Hepatic stellate cell (primary cell): ENCODE results near the gene DFFB.
"Not testable (repeated sequence)": the region's sequence is repeated elsewhere in the genome, so short reads cannot be mapped to it uniquely, and the experiment has no call there.

Experiments used
- DNase-seq: peaks from one replicate; pipeline ENCODE4 v3.0.0; 2011; ENCODE audit warnings: low spot score

The DFFB gene

DNA sequence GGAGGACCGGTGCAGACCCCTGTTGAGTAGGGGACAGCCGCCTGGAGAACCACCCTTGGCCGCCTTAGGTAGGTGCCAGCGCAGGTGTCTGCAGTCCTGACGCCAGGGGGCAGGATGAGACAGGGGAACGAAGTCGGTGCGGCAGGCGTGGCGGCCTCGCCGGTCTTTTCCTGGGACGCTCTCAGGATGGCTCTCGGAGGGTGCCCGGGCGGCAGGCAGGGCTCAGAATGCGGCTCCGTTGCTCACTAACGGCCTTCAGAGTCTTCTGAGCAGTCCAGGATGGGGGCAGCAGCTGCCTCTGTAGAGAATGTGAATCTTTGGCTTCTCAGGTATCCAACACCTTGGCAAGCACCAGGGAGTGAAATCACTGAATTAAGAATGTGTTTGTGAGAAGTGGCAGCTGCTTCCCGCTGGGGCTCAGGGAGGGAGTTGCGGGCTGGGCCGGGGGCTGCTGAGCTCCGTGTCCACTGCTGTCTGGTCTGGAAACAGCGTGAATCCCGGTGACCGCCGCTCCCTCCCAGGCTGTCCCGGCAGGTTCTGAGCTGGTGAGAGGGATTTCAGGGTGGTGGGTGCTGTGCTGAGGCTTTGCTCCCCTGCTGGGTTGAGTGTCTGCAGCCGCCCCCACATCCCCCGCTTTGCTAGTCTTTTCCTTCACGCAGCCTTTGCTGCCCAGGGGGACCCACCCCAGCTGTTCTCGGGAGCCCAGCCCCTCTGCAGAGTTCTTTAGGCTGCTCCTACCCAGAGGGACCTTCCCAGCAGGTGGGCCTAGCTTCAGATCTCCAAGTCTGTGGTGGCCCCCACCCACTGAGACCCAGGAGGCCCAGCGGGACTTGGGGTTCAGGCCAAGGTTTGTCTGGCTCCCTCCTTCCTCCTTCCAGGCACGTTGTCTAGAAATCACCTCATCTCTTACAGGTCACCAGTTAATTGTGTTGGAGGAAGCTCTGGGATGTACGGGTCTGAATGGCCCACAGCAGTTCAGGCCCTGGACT lies 53.9 kb downstream of the DFFB start:
- peak; percentile 69 for DNase-seq

DNA sequence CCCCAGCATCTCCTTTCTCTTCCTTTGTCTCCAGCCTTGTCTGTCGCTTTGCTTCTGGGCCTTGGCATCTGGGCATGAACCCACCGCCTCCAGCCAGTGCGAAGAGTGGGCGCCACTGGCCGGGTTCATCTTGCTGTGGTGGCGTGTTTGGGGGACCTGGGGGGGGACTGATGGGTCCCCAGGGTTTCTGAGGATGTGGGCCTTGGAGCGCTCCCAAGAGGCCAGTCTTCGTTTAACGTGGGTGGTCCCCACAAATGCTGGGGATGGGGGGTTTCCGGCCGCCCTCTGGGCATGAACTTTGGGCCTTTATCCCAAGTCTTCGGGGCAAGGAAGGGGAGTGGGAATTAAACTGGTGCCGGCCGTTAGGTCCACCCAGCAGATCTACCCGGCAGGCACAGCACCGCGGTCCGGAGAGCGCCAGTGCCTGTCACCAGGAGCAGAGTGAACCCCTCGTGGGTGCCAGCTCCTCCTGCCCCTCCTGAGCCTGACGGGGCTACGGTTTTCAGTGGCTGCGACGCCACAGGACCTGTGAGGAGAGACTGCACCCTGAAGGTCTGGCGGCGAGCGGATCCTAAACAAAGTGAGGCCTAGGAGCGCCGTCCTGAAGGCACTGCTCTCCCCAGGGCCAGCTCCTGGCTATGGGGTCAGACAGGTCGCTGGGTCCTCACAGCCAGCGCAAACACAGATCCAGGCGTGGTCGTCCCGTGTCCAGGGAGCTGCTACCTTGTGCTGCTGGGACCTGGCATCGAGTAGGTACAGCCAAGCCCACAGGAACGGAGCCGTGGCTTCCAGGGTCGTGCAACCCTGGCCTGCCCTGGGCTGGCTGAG lies 54.9 kb downstream of the DFFB start:
- no peak for DNase-seq

DNA sequence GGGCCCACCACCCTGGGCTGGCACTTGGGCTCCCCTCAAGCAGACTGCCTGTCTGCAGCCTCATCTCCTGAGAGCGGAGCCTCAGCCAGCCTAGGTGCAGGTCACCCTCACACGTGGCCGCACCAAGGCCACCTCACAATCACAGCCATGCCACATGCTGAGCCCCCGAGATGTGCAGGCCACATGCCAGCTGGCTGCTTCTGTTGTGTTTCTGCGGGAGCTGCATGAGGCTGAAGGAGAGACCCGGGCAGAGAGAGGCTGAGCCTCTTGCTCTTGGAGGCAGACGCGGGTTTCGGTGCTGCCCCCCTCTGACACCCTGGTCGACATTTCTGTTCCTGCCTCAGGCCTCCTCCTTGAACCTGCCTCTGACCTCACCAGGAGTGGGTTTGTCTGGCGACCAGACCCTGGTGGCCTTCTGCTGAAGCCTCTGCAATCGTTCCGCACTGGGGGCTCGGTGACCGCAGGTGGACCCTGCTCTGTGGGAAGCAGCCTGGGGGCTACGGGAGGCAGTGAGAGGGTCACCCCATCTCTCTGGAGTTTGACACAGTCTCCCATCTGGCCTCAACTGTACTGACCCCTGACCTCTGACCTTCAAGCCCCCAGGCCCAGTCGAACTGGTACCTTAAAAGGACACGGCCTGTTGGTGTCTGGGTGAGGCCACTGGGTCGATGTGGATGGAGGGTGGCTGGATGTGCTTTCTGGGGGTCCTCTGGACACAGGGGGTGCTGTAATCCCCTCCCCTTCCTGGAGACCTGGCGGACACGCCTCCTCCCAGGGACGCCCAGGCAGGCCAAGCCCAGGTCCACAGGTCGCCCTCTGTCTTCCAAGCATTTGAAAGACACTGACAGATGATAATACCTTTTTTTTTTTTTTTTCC lies 55.8 kb downstream of the DFFB start:
- no peak for DNase-seq

DNA sequence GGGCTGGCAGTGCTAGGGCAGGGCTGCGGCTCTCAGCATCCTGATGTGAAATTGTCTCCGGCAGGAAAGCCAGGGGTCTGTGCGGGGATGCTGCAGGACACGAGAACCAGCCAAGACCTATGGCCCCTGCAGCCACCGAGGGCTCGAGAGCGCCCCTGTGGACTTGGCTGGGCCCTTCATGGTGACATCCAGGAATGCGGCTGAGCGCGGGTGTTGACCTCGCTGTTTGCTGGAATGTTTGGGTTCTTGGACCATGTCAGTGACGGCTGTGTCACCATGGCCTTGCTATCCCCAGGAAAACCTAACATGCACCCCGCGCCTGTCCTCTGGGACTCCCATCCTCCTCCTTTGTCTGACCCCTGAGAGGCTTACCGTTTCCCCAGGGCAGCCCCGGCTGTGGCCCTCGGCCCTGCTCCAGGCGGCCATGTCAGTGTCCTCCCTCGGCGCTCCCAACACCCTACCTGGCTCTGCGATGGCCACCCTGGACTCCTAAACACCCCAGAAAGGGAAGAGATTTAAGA lies 57.1 kb downstream of the DFFB start:
- no peak for DNase-seq

DNA sequence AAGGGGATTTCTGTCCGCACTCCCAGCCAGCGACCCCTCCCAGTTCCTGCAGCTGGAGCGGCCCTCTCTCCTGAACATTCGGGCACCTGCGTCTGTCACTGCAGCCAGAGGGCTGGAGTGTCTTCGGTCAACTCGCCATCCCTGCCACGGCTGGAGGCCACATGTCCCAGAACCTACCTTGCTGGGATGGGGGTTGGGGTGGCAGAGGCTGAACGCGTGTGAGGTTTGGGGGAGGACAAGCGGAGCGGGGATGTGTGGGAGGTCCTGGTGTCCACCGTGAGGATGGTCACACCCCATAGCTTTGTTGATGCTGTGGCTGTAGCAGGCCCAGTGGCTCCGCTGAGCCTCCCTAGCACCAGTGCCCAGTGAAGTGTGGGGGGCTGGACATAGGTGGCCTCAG lies 57.6 kb downstream of the DFFB start:
- no peak for DNase-seq

DNA sequence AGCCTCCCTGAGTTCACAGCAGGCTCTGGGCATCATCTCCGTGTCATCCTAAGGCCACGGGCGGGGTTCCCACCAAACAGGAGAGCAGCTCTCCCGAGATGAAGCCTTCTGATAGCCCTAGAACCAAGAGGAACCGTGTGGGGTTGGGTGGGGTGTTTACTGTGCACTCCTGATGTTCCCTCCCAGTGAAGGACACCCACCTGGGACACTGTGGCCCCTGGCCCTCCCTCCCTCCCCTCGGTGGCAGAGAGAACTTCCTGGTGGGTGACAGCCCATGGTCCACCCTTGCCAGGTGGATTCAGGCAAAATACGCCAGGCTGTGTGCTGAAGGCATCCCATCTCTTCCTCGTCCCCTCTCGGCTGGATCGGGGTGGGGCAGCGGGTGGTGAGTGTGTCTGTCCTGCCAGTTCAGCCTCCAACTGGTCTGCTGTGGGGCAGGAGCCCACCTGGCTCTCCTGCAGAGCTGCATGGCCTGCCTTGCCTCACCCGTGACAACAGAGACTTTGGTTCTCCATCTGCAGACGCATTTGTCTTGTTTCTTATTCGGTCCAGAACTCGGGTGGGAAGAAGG lies 58.4 kb downstream of the DFFB start:
- DNase-seq, result no peak

DNA sequence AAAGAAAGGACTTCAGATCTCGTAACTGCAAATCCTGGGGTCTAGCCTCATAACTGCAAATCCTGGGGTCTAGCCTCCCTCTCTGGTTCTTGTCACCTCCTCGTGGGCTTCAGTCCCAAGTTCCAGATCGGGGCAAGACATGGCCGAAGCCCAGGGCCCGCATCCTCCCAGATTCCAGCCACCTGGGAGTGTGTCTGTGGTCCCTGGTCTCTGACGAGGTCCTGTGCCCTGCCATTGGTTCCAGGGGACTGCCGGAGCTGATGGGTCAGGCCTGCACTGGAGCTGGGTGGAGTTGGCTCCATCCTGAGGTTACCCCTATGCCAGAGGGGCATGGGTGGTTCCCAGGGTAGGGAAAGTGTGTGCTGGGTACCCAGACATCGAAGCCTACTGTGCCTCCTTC lies 60.5 kb downstream of the DFFB start:
- DNase-seq, result no peak

DNA sequence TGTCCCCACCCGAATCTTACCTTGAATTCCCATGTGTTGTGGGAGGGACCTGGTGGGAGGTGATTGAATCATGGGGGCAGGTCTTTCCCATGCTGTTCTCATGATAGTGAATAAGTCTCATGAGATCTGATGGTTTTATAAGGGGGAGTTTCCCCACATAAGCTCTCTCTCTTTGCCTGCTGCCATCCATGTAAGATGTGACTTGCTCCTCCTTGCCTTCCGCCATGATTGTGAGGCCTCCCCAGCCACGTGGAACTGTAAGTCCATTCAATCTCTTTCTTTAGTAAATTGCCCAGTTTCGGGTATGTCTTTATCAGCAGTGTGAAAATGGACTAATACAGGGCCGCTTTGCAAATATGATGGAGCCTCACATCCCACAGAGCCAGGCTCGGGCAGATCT lies 61.1 kb downstream of the DFFB start:
- DNase-seq, result not testable (repeated sequence)

DNA sequence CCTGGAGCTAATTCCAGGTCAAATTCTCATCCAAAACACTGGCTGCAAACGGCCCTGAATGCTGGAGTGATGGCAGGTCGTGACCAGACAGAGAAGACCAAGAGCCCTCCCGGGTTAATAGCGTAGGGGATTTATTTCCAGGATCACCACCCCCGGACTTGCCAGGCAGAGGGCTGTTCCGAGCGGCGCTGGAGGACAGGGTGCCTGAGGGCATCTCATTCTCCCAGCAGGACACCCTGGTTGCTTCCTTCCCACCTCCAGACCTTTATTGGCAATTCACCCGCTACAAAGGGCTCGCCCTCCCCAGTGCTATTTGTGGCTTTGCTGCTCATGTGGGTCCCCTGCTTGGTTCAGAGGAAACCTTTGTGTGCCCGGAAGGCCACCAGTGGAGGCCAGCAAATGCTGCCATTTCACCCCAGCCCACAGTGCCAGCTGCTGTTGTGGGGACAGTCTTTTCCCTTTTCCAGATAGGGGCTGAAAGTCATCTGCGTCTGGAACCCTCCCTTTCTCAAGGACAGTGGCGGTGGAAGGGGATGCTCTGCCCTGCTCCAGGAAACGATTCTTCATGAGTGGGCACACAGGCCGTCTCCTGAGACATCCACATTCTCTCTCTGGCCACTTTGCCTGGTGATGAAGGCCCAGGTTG lies 61.8 kb downstream of the DFFB start:
- DNase-seq, result no peak

DNA sequence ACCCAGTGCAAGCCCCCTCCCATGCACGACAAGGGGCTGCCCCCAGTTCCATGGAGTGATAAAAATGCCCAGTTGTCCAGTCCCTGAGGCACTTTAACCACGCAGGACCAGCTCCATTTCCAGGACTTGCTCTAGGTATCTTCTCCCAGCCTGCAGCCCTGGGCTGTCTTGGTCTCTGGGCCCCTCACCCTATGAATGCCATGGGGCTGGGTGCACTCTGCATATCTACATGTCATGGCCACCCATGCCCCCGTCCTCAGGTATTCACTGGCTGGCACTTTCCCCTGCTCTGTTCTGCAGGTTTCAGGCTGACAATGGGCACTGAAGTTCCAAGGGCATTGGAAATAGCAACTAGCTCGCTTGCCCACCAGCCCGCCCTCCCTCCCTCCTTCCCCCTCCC lies 62.4 kb downstream of the DFFB start:
- DNase-seq, result no peak

DNA sequence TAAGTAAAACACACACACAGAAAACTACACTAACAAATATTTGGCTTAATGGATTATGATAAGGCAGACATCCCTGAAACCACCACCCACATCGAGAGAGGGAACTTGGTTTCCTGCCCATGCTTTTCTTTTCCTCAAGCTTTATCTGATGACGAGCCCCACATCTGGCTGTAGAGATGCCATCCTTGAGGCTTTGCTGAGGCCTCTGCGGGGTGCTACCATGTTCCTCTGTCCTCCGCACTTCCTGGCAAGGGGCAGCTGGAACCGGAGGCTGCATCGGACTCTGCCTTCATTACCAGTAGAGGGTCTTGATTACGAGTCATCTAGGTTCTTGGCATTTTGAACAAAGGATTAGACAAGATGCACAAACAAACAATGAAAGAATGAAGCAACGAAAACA lies 64.5 kb downstream of the DFFB start:
- no peak for DNase-seq

DNA sequence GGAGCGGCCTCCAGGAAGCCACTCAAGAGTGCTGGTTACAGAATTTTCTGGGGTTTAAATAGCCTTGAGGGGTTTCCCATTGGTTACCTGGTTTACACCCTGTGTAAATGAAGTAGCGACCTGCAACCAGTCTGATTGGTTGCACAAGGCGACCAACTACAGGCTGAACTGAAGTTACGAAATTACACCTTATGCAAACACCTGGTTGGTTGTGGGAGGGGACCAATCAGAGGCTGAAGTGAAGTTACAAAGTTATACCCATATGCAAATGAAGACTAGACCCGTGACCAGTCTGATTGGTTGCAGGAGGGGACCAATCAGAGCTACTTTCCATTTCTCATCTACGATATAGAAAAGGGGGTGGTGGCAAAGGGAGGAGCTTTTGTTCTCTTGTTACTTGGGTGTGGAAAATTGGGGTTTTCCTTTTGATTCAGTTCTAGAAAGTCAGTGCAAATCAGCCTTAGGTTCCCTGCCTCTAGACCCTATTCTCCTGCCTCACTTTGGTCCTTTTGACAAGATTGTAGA lies 65.0 kb downstream of the DFFB start:
- no peak for DNase-seq

DNA sequence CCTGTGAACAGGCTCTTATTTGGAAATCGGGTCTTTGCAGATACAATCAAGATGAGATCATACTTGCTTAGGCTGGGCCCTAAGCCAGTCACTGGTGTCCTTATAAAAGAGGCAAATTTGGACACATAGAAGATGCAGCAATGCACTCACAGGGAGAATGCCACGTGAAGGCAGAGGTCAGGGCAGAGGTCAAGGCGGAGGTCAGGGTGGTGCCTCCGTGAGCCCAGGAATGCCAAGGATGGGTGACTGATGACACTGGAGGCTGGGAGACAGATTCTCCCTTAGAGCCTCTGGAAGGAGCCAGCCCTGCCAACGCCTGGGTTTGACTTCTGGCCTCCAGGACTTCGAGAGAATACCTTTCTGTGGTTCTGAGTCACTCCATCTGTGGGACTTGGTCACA lies 65.6 kb downstream of the DFFB start:
- no peak for DNase-seq

DNA sequence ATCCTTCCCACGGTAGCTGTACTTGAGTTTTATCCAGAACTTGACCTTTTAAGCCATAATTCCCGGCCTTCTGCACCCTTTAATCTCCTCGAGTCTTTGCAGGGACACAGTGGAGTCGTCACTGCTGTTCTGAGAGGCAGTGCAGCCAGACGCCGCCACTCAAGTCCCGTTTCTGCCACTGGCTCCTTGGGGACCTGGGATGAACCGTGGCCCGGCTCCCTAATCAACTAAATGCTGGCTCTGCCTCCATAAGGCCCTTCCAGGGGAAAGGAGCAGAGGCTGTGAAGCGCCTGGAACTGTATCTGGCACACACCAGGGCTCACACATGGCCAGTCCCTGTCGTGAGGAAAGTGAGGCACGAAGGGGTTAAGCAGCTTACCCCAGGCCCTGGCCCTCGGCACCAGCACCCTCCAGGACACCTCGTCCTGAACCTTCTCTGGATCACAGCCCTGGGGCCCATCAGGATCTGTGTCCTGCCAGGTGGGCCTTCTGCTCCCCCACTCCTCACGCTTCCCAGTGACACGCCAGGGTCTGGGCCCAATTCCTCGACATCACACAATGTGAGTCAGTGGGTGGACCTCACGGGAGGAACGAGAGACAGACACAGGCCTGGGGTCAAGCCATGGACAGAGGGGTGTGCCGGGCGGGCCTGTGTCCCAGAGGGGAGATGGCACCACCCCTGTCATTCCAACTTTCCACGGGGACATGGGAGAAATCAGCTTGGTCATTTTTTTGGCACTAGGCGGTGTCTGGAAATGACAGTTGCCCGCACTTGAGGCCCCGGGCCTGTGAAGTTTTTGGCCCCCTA lies 66.3 kb downstream of the DFFB start:
- no peak for DNase-seq

DNA sequence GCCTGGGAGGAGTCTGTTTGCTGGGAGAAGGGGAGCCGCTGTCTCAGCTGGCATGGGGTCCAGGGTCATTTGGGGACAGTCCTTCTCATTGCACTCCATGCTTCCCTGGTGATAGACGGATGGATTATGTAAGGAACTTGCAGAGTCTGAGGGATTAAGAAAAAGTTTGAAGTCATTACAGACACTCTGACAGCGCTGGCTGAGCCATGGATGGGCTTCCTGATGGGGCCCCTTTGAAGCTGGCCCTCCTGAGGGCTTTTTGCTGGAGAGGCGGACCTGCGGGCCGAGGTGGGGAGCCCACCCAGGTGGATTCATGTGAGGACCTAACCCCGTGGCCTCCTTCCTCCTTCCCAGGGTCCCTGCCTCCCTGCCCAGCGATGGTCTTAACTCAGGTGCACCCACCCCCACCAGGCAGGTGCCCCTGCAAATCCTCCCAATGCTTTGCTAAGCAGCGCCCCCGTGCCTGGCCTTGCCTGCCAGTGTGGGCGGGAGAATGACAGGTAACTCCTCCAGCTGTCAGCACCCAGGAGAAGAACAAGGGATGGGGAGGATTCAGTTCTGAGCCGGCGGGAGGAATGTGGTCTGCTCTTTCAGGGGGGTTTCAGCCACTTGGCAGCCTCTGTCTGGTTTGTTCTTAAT lies 67.0 kb downstream of the DFFB start:
- DNase-seq, result no peak

DNA sequence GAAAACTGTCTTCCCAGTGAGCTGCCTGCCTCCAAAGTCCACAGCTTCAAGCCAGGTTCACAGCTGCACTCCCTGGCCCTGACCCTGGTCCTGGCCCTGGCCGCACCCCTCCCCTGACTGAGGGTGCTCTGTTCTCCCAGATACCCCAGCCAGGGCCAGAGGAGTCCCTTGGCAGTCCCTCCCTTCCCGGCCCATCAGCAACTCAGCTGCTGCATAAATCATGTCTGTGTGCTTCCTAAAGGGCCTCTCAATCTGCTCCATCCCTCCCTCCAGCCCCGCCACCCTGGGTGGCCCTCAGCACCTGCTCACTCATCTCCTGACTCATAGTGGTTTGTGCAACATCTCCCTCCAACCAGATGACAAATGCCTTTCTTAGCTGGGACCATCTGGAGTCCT lies 67.5 kb downstream of the DFFB start:
- no peak for DNase-seq

DNA sequence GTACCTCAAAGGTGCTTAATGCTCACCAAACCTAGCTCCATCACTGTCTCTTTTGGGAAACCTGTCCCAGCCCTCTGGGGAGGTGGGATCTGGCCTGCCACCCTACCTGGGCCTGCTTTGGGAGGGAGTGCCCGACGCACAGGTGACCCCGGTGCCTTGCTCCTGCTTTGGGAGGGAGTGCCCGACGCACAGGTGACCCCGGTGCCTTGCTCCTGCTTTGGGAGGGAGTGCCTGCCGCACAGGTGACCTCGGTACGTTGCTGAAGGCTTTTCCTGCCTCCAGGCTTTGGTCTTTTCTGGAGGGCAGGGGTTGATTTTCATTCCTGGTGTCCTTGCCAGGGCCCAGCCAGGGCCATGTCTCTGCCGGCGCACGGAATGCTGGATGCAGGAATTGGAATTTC lies 68.0 kb downstream of the DFFB start:
- no peak for DNase-seq

DNA sequence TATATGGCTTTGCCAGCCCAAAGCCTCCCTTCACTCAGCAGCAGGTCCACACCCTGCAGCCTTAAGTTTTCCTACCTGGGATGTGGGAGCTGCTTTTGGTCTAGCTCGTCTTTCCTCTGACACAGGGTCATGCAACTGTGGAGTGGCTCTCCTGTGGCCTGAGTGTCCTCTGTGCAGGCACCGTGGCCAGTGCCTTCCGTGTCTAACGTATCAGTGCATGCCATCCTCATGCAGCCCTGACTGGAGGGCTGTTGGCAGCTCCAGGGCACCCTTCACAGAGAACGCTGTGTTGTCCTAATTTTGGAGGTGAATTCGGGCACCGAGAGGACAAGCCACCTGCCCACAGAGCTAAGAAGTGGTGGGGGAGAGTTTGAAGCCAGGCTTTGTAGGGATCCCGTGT lies 68.5 kb downstream of the DFFB start:
- no peak for DNase-seq

DNA sequence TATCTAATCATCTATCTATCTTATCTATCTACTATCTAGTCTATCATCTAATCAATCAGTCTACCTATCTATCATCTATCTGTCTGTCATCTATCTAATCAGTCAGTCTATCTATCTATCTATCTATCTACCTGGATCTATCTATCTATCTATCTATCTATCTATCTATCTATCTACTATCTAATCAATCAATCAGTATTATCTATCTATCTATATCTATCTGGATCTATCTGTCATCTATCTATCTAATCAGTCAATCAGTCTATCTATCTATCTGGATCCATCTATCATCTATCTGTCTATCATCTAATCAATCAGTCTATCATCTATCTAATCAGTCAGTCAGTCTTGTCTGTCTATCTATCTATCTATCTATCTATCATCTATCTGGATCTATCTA lies 69.7 kb downstream of the DFFB start:
- no peak for DNase-seq
